DND-41 (cell line): Measurements from ENCODE around the gene TMEM92.

Source experiments
- EZH2 ChIP-seq: IDR thresholded peaks from 3 replicates; pipeline ENCODE4 v1.6.1; 2012; ENCODE audit warnings: borderline replicate concordance, low read depth, mild to moderate bottlenecking, moderate library complexity, low read length, inconsistent platforms; ENCODE audit not compliant: severe bottlenecking
- TF ChIP-seq, protein P1 (sequence below): IDR thresholded peaks from 2 replicates; pipeline ENCODE4 v1.5.1; 2012; ENCODE audit warnings: borderline replicate concordance, low read length, moderate library complexity, mild to moderate bottlenecking; ENCODE audit not compliant: poor library complexity, severe bottlenecking; ENCODE audit errors: extremely low read depth

DNA sequence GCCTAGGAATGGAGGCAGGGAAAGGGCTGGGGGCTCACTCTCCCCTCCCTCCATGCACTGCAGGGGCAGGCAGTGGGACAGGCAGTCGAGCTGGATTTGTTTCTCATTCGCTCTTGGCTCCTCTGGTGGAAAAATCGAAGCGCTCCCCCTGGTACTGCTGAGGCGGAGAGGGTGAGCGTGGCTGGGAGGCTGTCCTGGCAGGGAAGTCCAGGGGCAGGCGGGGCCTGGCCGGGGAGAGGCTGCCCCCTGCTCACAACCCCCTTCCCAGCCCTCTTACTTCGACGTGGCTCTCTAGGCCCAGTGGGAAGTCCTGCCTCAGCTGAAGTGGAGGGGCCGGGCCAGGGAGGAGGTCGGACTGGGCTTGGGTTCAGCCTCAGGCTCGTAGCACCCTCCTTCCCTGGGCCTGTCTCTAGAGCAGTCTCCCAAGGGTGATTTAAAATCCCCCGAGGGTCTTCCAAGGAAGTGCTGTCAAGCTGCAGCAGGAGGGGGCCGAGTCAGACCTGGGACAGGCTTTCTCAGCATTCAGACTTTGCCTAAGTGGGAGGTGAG, 16.5 kb upstream of the TMEM92 start:
- TF ChIP-seq, protein P1, sequence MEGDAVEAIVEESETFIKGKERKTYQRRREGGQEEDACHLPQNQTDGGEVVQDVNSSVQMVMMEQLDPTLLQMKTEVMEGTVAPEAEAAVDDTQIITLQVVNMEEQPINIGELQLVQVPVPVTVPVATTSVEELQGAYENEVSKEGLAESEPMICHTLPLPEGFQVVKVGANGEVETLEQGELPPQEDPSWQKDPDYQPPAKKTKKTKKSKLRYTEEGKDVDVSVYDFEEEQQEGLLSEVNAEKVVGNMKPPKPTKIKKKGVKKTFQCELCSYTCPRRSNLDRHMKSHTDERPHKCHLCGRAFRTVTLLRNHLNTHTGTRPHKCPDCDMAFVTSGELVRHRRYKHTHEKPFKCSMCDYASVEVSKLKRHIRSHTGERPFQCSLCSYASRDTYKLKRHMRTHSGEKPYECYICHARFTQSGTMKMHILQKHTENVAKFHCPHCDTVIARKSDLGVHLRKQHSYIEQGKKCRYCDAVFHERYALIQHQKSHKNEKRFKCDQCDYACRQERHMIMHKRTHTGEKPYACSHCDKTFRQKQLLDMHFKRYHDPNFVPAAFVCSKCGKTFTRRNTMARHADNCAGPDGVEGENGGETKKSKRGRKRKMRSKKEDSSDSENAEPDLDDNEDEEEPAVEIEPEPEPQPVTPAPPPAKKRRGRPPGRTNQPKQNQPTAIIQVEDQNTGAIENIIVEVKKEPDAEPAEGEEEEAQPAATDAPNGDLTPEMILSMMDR, result no peak
- TF ChIP-seq EZH2, result no peak
